ENCODE results near the gene GZMM.

GZMM gene

GRCh38 chr19:535017-535835 is 8.6 kb upstream of the GZMM start:
- no peak for DNase-seq (ENCODE audit: low read depth in 2 of 2)

DNA sequence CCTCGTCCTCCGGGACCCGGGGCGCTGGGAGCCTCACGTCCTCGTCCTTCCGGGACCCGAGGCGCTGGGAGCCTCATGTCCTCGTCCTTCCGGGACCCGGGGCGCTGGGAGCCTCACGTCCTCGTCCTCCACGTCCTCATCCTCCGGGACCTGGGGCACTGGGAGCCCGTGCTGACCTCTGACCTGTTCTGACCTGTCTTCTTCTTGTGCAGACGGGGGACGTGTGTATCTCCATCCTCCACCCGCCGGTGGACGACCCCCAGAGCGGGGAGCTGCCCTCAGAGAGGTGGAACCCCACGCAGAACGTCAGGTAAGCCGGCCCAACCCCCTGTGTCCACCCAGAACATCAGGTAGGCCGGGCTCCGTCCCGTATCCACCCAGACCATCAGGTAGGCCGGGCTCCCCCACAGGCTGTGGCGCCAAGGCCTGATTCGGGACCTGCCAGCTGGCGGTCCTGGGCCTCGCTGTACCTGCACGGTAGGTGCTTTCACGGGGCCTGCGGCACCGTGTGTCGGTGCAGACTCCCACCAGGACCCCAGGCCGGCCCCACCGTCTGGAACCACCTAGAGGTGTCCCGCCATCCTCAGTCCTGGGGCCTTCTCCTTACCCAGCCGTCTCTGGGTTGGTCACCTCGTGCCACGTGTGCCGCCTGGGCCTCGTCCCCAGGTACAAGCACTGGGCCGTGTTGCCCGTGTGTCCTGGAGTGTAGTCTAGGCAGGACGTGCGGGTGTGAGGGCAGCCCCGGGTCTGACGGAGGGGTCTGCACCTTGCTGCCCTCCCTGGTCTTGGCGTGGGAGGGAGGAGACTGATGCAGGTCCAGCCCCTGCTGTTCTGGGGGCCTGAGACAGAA is 7.6 kb upstream of the GZMM start:
- DNase-seq (ENCODE audit: low read depth in 2 of 2): no peak

DNA sequence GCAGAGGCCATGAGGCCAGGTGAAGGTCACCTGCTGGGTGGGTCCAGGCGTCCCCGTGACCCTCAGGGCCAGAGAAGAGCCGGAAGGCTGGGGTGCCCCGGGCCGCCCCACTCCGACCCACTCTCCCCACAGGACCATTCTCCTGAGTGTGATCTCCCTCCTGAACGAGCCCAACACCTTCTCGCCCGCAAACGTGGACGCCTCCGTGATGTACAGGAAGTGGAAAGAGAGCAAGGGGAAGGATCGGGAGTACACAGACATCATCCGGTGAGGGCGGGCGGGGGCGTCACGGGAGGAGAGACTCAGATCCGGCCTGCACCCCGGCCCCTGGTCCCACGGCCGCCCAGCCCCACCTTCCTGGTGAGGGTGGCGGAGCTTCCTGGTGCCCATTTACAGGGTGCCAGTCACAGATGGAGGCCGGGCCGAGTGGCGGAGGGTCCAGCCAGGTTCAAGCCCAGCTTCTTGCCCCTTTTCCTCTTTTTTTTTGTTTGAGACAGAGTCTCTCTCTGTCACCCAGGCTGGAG is 6.9 kb upstream of the GZMM start:
- no peak for DNase-seq (ENCODE audit: low read depth in 2 of 2)

DNA sequence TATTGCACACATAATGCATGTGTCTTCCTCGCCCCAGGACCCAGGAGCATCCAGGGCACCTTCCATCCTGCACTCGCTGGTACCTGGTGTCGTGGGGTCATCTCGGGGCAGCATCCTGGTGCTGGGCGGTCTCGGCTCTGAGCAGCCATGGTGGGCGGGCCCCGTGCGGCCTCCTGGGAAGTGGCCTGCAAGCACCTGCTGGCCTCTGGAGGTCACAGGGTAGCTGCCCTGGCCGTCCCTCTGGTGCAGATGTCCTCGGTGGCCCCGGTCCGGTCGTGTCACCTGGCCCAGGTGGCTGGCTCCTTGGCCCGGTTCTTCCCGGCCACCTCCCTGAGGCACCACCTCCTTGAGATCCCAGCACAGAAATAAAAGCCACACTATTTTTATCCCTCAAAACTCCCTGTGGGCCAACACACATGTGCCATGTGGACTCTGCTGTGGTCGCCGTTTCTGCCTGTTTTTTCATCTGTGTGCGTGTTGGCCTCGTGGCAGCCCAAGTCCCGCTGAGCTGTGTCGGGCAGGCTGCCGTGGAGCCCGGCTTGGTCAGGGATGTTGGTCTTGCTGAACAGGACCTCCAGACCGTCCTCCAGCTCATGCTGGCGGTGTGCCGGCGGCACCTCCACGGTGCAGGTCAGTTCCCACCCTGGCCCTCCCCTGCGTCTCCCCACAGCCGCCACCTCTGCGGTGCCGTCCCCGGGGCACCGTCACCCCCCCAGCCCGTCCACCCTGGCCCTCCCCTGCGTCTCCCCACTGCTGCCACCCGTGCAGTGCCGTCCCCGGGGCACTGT is 5.0 kb upstream of the GZMM start:
- DNase-seq (ENCODE audit: low read depth in 2 of 2): no peak

GRCh38 chr19:539429-540030 is 4.3 kb upstream of the GZMM start:
- DNase-seq (ENCODE audit: low read depth in 2 of 2): no peak

DNA sequence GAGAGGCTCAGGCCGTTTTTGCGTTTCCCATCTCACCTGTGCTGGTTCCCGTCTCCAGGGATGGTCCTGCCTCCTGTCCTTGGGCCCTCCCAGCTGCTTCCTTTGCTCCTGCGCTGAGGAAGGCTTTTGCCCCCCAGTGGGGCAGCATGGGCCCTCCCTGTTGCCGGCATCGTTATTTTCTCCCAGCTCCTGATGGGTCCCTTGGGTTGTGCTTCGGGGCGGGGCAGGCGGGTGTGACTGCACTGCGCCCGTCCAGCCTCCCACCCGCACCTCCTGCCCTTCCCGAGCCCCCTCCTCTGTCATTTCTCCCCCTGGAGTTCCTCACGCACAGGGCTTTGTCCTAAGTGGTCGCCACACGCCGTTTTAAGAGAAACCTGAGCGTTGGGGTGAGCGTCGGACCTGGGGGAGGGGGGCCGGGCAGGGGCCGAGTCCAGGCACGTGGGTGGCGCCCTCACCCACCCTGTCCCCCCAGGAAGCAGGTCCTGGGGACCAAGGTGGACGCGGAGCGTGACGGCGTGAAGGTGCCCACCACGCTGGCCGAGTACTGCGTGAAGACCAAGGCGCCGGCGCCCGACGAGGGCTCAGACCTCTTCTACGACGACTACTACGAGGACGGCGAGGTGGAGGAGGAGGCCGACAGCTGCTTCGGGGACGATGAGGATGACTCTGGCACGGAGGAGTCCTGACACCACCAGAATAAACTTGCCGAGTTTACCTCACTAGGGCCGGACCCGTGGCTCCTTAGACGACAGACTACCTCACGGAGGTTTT is 2.8 kb upstream of the GZMM start:
- no peak for DNase-seq (ENCODE audit: low read depth in 2 of 2)

DNA sequence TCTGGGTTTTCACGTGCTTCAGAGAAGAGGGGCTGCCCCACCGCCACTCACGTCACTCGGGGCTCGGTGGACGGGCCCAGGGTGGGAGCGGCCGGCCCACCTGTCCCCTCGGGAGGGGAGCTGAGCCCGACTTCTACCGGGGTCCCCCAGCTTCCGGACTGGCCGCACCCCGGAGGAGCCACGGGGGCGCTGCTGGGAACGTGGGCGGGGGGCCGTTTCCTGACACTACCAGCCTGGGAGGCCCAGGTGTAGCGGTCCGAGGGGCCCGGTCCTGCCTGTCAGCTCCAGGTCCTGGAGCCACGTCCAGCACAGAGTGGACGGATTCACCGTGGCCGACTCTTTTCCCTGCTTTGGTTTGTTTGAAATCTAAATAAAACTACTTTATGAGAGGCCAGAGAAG is 2.2 kb upstream of the GZMM start:
- DNase-seq (ENCODE audit: low read depth in 2 of 2): no peak

GRCh38 chr19:542173-542866 is 1.5 kb upstream of the GZMM start:
- DNase-seq (ENCODE audit: low read depth in 2 of 2): no peak

- no peak for DNase-seq (ENCODE audit: low read depth in 2 of 2)
Measured at GRCh38 chr19:547117-547516, 3.3 kb downstream of the GZMM start.

DNA sequence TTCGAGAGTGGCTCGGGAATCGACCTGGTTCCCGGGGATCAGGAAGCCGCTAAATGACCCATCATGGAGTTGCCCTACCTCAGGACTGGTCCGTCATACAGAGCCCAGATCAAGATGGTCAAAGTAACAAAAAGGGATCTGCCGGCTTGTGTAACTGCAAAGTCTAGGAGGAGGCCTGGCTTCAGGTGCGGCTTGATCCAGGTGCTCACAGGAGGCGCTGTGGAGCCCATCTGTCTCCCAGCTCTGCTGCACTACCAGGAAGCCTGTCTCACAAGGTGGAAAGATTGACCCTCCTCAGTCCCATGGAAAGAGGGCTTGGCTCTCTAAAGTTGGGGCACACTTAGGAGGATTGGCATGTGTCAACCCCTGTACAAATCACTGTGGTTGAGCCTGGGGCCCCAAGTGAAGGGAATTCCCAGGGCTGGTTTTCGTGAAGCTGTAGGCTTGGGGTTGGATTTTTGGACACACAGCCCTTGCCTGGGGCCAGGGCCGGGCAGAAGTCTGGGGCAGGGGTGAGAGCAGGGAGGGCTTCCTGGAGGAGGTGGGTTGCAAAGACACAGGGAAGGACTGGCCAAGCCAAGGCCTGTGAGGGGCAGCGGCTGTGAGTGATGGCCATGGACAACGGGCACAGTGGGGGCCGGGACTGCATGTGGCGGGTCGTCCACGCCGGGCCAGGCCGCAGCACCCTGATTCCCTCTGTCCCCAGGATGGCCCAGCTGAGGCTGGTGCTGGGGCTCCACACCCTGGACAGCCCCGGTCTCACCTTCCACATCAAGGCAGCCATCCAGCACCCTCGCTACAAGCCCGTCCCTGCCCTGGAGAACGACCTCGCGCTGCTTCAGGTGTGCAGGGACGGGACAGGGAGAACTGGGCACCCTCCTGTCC is 4.2 kb downstream of the GZMM start:
- DNase-seq (ENCODE audit: low read depth in 2 of 2): no peak

- no peak for DNase-seq (ENCODE audit: low read depth in 2 of 2)
Measured at GRCh38 chr19:548886-549830, 5.3 kb downstream of the GZMM start.

GRCh38 chr19:554817-555216 is 11.0 kb downstream of the GZMM start:
- no peak for DNase-seq (ENCODE audit: low read depth in 2 of 2)

DNA sequence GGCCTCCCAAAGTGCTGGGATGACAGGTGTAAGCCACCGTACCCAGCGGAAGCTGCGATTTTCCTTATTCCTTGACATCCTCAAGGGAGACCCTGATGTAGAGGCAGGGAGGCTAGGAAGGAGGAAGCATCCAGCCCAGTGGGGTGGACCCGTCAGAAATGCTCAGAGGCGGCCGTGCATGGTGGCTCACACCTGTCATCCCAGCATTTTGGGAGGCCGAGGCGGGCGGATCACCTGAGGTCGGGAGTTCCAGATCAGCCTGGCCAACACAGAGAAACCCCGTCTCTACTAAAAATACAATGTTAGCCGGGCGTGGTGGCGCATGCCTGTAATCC is 11.6 kb downstream of the GZMM start:
- no peak for DNase-seq (ENCODE audit: low read depth in 2 of 2)

DNA sequence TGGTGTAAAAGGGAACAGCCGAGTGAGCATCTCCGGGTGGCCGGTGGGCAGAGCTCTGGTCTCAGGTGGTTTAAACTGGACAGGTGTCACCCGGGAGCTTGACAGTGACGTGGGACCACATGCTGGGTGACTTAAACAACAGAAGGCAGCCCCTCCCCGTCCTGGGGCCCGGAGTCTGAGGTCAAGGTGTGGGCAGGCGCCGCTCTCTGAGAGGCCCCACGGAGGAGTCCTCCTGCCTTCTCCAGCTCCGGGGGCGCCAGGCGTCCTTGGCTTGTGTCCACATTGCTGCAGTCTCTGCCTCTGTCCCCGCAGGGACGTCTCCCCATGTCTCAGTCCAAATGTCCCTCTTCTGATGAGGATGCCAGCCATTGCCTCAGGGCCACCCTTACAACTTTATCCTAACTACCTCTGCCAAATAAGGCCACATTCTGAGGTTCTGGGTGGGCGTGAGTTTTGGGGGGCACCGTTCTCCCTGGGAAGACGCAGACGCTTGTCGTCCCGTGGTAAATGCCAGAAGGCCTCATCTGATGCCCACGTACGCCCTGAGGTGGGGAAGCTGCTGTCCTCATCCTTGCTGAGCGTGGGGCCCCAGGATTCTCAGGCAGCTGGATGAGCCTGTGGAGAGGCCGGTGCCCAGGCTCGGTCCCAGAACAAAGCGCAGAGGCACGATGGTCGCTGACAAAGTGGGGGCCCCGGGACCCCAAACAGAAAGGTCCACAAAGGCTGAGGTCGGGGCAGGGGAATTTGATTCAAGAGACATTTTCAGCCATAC is 12.9 kb downstream of the GZMM start:
- no peak for DNase-seq (ENCODE audit: low read depth in 2 of 2)

DNA sequence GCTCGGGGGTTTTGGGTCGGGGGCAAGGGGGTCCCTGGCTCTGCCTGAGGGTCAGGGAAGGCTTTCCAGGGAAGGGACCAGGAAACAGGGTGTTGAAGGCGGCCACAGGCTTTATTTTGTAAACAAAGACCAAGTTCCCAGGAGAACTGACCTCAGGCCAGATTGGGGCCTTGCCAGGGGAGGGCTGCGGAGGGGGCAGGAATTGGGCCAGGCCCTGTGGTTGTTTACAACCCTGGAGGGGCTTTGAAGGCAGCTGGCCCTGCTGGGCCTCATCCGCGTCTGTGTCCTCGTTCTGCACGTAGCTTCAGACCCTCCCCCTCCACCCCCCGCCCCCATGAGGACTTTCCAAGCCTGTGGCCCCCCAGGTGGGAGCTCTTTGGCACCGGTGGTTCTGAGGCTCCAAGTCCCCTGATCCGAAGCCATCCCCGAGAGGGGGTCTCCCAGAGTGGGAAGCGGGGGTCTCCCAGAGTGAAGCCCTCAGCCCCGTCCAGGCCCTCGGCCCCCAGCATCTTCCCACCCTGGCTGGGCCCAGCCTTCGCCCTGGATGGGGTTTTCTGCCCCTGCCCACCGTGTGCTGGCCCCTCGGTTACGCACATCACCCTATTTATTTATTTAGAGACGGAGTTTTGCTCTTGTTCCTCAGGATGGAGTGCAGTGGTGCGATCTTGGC is 15.1 kb downstream of the GZMM start:
- DNase-seq (ENCODE audit: low read depth in 2 of 2): no peak

- no peak for DNase-seq (ENCODE audit: low read depth in 2 of 2)
Measured at GRCh38 chr19:560121-560520, 16.3 kb downstream of the GZMM start.

GRCh38 chr19:566403-566802 is 22.6 kb downstream of the GZMM start:
- DNase-seq (ENCODE audit: low read depth in 2 of 2): no peak
